IMR-90 (cell line): Measurements from ENCODE around the gene ZFAND4. TPM values are rescaled to one million over a fixed set of nuclear protein-coding genes. Genes with fewer than 3 reads are reported as not detected.
"Not testable (repeated sequence)": the region's sequence is repeated elsewhere in the genome, so short reads cannot be mapped to it uniquely, and the experiment has no call there.

Experiments
- ATAC-seq: fragments of 200-7000 bp; cut with Tn5 transposase; 2 replicates; pipeline ENCODE4 v1.9.1; 2020; ENCODE audit warnings: low read depth, mild to moderate bottlenecking, moderate library complexity
- BruUV-seq: library from RNA; stranded (reverse); fragments of 400-500 nt; replicated peaks from 2 replicates; lab custom pipeline; 2021; lab: Mats Ljungman, UMichigan
- CTCF ChIA-PET: fragments of 300-600 bp; formaldehyde crosslinking; extraction: SDS; loops from one replicate; lab custom pipeline; 2021; ENCODE audit warnings: antibody characterized with exemption; lab: Yijun Ruan, JAX
- POLR2A ChIA-PET: fragments of 300-600 bp; sonication (Branson Sonifier 250); formaldehyde crosslinking; loops from one replicate; lab custom pipeline; 2022; ENCODE audit warnings: antibody characterized with exemption; ENCODE audit not compliant: unreplicated experiment; lab: Charles Lee
- DNase-seq: peaks from one replicate; pipeline ENCODE4 v3.0.0; 2013
- H2AFZ ChIP-seq: replicated peaks from 2 replicates; pipeline ENCODE3; 2013; ENCODE audit warnings: low read length, mild to moderate bottlenecking; ENCODE audit not compliant: poor library complexity
- H2AK5ac ChIP-seq: 2 replicates; pipeline ENCODE4 v1.6.1; 2013; ENCODE audit warnings: low read depth, low read length, inconsistent platforms
- H2AK9ac ChIP-seq: replicated peaks from 2 replicates; pipeline ENCODE3; 2013; ENCODE audit warnings: mild to moderate bottlenecking, low read depth, low read length, moderate library complexity; ENCODE audit not compliant: poor library complexity
- H2BK120ac ChIP-seq: 2 replicates; pipeline ENCODE4 v1.6.1; 2013; ENCODE audit warnings: low read depth, low read length, inconsistent platforms
- H2BK15ac ChIP-seq: 3 replicates; pipeline ENCODE4 v1.6.1; 2013; ENCODE audit warnings: low read depth, low read length, inconsistent platforms
- H2BK20ac ChIP-seq: 2 replicates; pipeline ENCODE4 v1.6.1; 2013; ENCODE audit warnings: low read depth, mild to moderate bottlenecking, inconsistent platforms, low read length, moderate library complexity
- H2BK5ac ChIP-seq: 2 replicates; pipeline ENCODE4 v1.6.1; 2013; ENCODE audit warnings: mild to moderate bottlenecking, low read depth, low read length, inconsistent platforms; ENCODE audit not compliant: poor library complexity, severe bottlenecking
- H3K14ac ChIP-seq: replicated peaks from 2 replicates; pipeline ENCODE4 v1.6.1; 2013; ENCODE audit warnings: low read depth, low read length, inconsistent platforms
- H3K18ac ChIP-seq: 2 replicates; pipeline ENCODE4 v1.6.1; 2013; ENCODE audit warnings: low read depth, low read length, control low read depth
- H3K23ac ChIP-seq: 2 replicates; pipeline ENCODE4 v1.6.1; 2013; ENCODE audit warnings: low read depth, low read length, inconsistent platforms
- H3K27ac ChIP-seq: 2 replicates; pipeline ENCODE4 v1.5.1; 2013; ENCODE audit warnings: mild to moderate bottlenecking, control low read depth, low read length; ENCODE audit not compliant: insufficient read depth
- H3K27me3 ChIP-seq: 2 replicates; pipeline ENCODE4 v1.6.1; 2013; ENCODE audit warnings: low read length; ENCODE audit not compliant: control insufficient read depth, insufficient read depth
- H3K36me3 ChIP-seq: 2 replicates; pipeline ENCODE4 v1.6.1; 2013; ENCODE audit warnings: low read length, mixed read lengths; ENCODE audit not compliant: control insufficient read depth, insufficient read depth
- H3K4ac ChIP-seq: 2 replicates; pipeline ENCODE4 v1.6.1; 2013; ENCODE audit warnings: low read depth, low read length, inconsistent platforms
- H3K4me1 ChIP-seq: 2 replicates; pipeline ENCODE4 v1.6.1; 2013; ENCODE audit warnings: low read length, mixed read lengths; ENCODE audit not compliant: control insufficient read depth, insufficient read depth
- H3K4me2 ChIP-seq: 2 replicates; pipeline ENCODE4 v1.6.1; 2013; ENCODE audit warnings: low read depth, mild to moderate bottlenecking, control low read depth, low read length, moderate library complexity
- H3K4me3 ChIP-seq: 2 replicates; pipeline ENCODE4 v1.5.1; 2013; ENCODE audit warnings: low read depth, mild to moderate bottlenecking, control low read depth, low read length, moderate library complexity; ENCODE audit not compliant: insufficient read depth
- H3K56ac ChIP-seq: 2 replicates; pipeline ENCODE4 v1.6.1; 2013; ENCODE audit warnings: low read length, inconsistent platforms; ENCODE audit not compliant: insufficient read depth; ENCODE audit errors: extremely low read depth
- H3K79me1 ChIP-seq, 2 experiments: 2 replicates each; pipeline ENCODE4 v1.6.1; 2013; ENCODE audit warnings: low read length in 2 of 2, inconsistent platforms in 1 of 2, low read depth in 1 of 2
- H3K9ac ChIP-seq: 2 replicates; pipeline ENCODE4 v1.6.1; 2013; ENCODE audit warnings: low read depth, low read length, control low read depth
- H3K9me1 ChIP-seq: 2 replicates; pipeline ENCODE4 v1.6.1; 2013; ENCODE audit warnings: low read length, inconsistent platforms; ENCODE audit not compliant: insufficient read depth
- H3K9me3 ChIP-seq: 2 replicates; pipeline ENCODE4 v1.6.1; 2013; ENCODE audit warnings: low read length; ENCODE audit not compliant: control insufficient read depth, insufficient read depth
- H4K20me1 ChIP-seq: 2 replicates; pipeline ENCODE4 v1.6.1; 2013; ENCODE audit warnings: low read length, inconsistent platforms; ENCODE audit not compliant: insufficient read depth
- H4K5ac ChIP-seq: 2 replicates; pipeline ENCODE4 v1.6.1; 2013; ENCODE audit warnings: mild to moderate bottlenecking, low read depth, low read length, control low read depth
- H4K8ac ChIP-seq, 2 experiments: 2 replicates each; pipeline ENCODE4 v1.6.1; 2013; ENCODE audit warnings: low read depth in 2 of 2, low read length in 2 of 2, control low read depth in 1 of 2, inconsistent platforms in 1 of 2
- H4K91ac ChIP-seq: 2 replicates; pipeline ENCODE4 v1.6.1; 2013; ENCODE audit warnings: low read depth, low read length, inconsistent platforms; ENCODE audit not compliant: insufficient read depth
- WGBS, 2 experiments: methylation state at CpG; one replicate each; pipeline versions ENCODE4 v1.1.5 to v1.1.7; 2013; ENCODE audit warnings: missing lambda C conversion rate in 2 of 2; ENCODE audit not compliant: insufficient read length in 1 of 2; ENCODE audit errors: extremely low coverage in 2 of 2; 5-methylcytosine and 5-hydroxymethylcytosine counted together
- dilution Hi-C: fragments of 300-500 bp; cut with HindIII; formaldehyde crosslinking; loops from one replicate; pipeline ENCODE4 v1.14.3; 2018; ENCODE audit warnings: low sequenced_read_pairs; ENCODE audit not compliant: unreplicated experiment
- in situ Hi-C: fragments of 300-500 bp; cut with MboI; formaldehyde crosslinking; loops from 3 replicates; pipeline ENCODE4 v1.14.3; 2019; ENCODE audit warnings: low sequenced_read_pairs, inconsistent platforms, mixed read lengths
- intact Hi-C: fragments of 100-400 bp; cut with micrococcal nuclease; formaldehyde crosslinking; loops from 2 replicates; pipeline ENCODE4 v1.10.0; 2022
- polyA plus RNA-seq, 3 experiments: library from polyadenylated mRNA; depleted of rRNA; stranded (reverse); fragments of >200 nt; gene quantifications; 2 replicates each; pipeline ENCODE4 v1.2.3, GENCODE V29; 2012; ENCODE audit warnings: low replicate concordance in 1 of 3
- total RNA-seq: library from RNA; depleted of rRNA; stranded (reverse); fragments of >200 nt; gene quantifications from 2 replicates; pipeline ENCODE4 v1.2.3, GENCODE V29; 2012

ZFAND4 gene
- total and polyA plus RNA-seq, 2 of the 4 experiments (the other 2 are of a cell fraction), result 2.0 to 3.4 TPM

DNA sequence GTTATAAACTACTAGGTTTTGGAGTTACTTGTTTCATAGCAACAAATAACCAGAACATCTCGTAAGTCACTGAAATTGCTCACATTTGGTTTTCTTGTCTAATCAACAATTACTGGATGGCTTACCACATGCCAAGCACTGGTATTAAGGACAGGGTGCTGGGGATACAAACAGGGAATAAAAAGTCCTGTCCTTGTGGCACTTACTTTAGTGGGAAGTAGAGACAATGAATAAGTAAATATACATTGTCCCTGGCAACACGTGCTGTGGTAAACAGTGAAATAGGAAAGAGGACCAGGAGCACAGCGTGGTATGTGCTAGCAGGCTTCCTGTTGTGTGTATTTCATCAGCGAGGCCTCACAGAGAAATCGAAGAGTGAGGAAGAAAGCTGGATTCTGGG lies 38.7 kb upstream of the ZFAND4 start:
- H2BK120ac ChIP-seq, H2BK15ac ChIP-seq, H3K23ac ChIP-seq, H3K56ac ChIP-seq, H3K9me1 ChIP-seq, H4K91ac ChIP-seq, H2BK20ac ChIP-seq, H3K36me3 ChIP-seq, H2BK5ac ChIP-seq, H3K4me1 ChIP-seq, POLR2A ChIA-PET, H3K18ac ChIP-seq, H4K5ac ChIP-seq, H3K27me3 ChIP-seq, H2AK5ac ChIP-seq, H3K9me3 ChIP-seq, H3K4me3 ChIP-seq, dilution Hi-C loops, H3K79me1 ChIP-seq, ATAC-seq, CTCF ChIA-PET, H3K27ac ChIP-seq, H2AK9ac ChIP-seq, DNase-seq, H3K9ac ChIP-seq, H4K20me1 ChIP-seq, H3K14ac ChIP-seq, H3K4me2 ChIP-seq, H3K4ac ChIP-seq, BruUV-seq, H4K8ac ChIP-seq, intact Hi-C loops, H2AFZ ChIP-seq: not testable (repeated sequence)
- in situ Hi-C loops, result loop anchor here (10.0 kb wide), 1 partner anchor 246 kb away; no protein-coding TSS in a partner anchor
- no CpG with 5 or more reads among the region's 5 CpGs for WGBS, 2 experiments

- H3K23ac ChIP-seq, H3K79me1 ChIP-seq, dilution Hi-C loops, H2AK9ac ChIP-seq, intact Hi-C loops, H3K9me3 ChIP-seq, H3K56ac ChIP-seq, H3K27me3 ChIP-seq, BruUV-seq, POLR2A ChIA-PET, H3K4me1 ChIP-seq, H3K9me1 ChIP-seq, H4K20me1 ChIP-seq, H3K9ac ChIP-seq, H2AFZ ChIP-seq, H2BK15ac ChIP-seq, H3K4me3 ChIP-seq, H2AK5ac ChIP-seq, H3K36me3 ChIP-seq: not testable (repeated sequence)
- ATAC-seq, result peak; percentile 92
- in situ Hi-C loops, result loop anchor here (10.0 kb wide), 1 partner anchor 245 kb away; no protein-coding TSS in a partner anchor
- DNase-seq, result peak; percentile 18
- Histone ChIP-seq H4K5ac (peak overlapping the region; percentile 80; the same call in 1 of the 2 replicates), H2BK120ac (peak overlapping the region; percentile 74; the same call in 1 of the 2 replicates), H4K91ac (peak overlapping the region; percentile 26), H3K14ac (peak overlapping the region; percentile 71; the same call in 1 of the 2 replicates), H2BK5ac (peak overlapping the region; percentile 72), H3K4me2 (peak overlapping the region; percentile 66), H3K4ac (0 out of 2 replicates have a peak overlapping the region, but pooled peaks have one; percentile 56), H4K8ac (peak overlapping the region; percentile 85 to 94; a peak in 3 of 4 replicates), H2BK20ac (0 out of 2 replicates have a peak overlapping the region, but pooled peaks have one; percentile 67), H3K27ac (peak overlapping the region; percentile 59; the same call in 1 of the 2 replicates), H3K18ac (peak overlapping the region; percentile 81; the same call in 1 of the 2 replicates)
- WGBS, 2 experiments, result no CpG with 5 or more reads among the region's 3 CpGs
- CTCF ChIA-PET, result interaction anchor here (0.6 kb wide), 1 partner anchor 245 kb away, joined by 4 read pairs; no protein-coding TSS in a partner anchor
Observed at GRCh38 chr10:45710200-45710796, 37.7 kb upstream of the ZFAND4 start.
